Smooth muscle cell of the umbilical artery (primary cell): ENCODE data around the gene HIF1AN. TPM values are rescaled to one million over a fixed set of nuclear protein-coding genes. Genes with fewer than 3 reads are reported as not detected.

Experiments
- total RNA-seq: library from RNA; depleted of rRNA; stranded (reverse); fragments of >200 nt; gene quantifications from 2 replicates; pipeline ENCODE4 v1.2.3, GENCODE V29; 2014

The HIF1AN gene
- 13.7 and 22.2 TPM in 2 replicates for total RNA-seq

GRCh38 chr10:100535715-100536353 is at the start of gene HIF1AN:
HIF1AN (plus strand) TSS chr10:100535943; CDS start chr10:100535959, 16 bp downstream.

GRCh38 chr10:100519311-100520051 is 16.3 kb upstream of the HIF1AN start, which contains the start of gene SEC31B:
SEC31B (minus strand) TSS chr10:100519861; CDS start chr10:100516952, 2,909 bp downstream.

GRCh38 chr10:100529475-100530298 is 6.1 kb upstream of the HIF1AN start, which contains the start of gene NDUFB8:
NDUFB8 (minus strand) TSS chr10:100529871; CDS start chr10:100529851, 20 bp downstream.

Other genes starting within 250 kb of the HIF1AN start
- gene BLOC1S2, start 249.3 kb upstream of the HIF1AN start, total RNA-seq, result 63.1 and 68.6 TPM in 2 replicates
- not detected in 2 replicates for gene PKD2L1, start 205.7 kb upstream of the HIF1AN start, total RNA-seq
- gene SCD, start 188.7 kb upstream of the HIF1AN start, total RNA-seq, result 366 and 582 TPM in 2 replicates
- not detected in 2 replicates for gene WNT8B, start 72.9 kb upstream of the HIF1AN start, total RNA-seq
- 3.2 and 3.9 TPM in 2 replicates for gene SEC31B, start 16.1 kb upstream of the HIF1AN start, total RNA-seq
- 73.5 and 90.6 TPM in 2 replicates for gene NDUFB8, start 6.1 kb upstream of the HIF1AN start, total RNA-seq
- gene PAX2, start 209.6 kb downstream of the HIF1AN start, total RNA-seq, result not detected in 2 replicates